Psoas muscle (tissue), 8 donors: Measurements from ENCODE around the gene GALK1. TPM values are rescaled to one million over a fixed set of nuclear protein-coding genes. Genes with fewer than 3 reads are reported as not detected.
A peak's percentile ranks its signal among the peaks of the same experiment; 100 is the strongest.

Source experiments
- ATAC-seq, 4 donors: fragments of 200-7000 bp; cut with Tn5 transposase; one replicate each; pipeline ENCODE4 v1.9.1; 2020; ENCODE audit warnings: moderate library complexity in 3 of 4, mild to moderate bottlenecking in 2 of 4
- DNase-seq, 2 donors: peaks; one replicate each; pipeline ENCODE4 v3.0.0-alpha.2; 2020
- H3K27ac ChIP-seq: fragments of 200-600 bp; one replicate; pipeline ENCODE4 v1.8.0; 2022
- H3K27me3 ChIP-seq, 3 donors: fragments of 200-600 bp in 1 of 3; one replicate each; pipeline versions ENCODE4 v1.6.1 to v1.8.0; 2013 to 2022; ENCODE audit warnings: low read length in 2 of 3, mild to moderate bottlenecking in 2 of 3, moderate library complexity in 1 of 3; ENCODE audit not compliant: insufficient read depth in 3 of 3
- H3K36me3 ChIP-seq, 2 donors: fragments of 200-600 bp in 1 of 2; one replicate each; pipeline versions ENCODE4 v1.6.1 to v1.8.0; 2013 to 2022; ENCODE audit warnings: low read depth in 1 of 2, mild to moderate bottlenecking in 1 of 2, moderate library complexity in 1 of 2; ENCODE audit not compliant: insufficient read depth in 1 of 2
- H3K4me1 ChIP-seq: fragments of 200-600 bp; one replicate; pipeline ENCODE4 v1.8.0; 2022
- H3K4me3 ChIP-seq: fragments of 200-600 bp; one replicate; pipeline ENCODE4 v1.8.0; 2022; ENCODE audit warnings: mild to moderate bottlenecking
- H3K9me3 ChIP-seq: fragments of 200-600 bp; one replicate; pipeline ENCODE4 v1.8.0; 2022
- CTCF ChIP-seq: fragments of 200-600 bp; IDR thresholded peaks from one replicate; pipeline ENCODE4 v1.8.0; 2022; ENCODE audit warnings: antibody characterized with exemption
- WGBS, 3 donors: extraction: QIAGEN DNeasy Blood & Tissue Kit; methylation state at CpG; one replicate each; pipeline versions ENCODE4 v1.1.6 to v1.1.7; 2013; 5-methylcytosine and 5-hydroxymethylcytosine counted together
- intact Hi-C, 2 donors: fragments of 100-400 bp; cut with DNase I; formaldehyde crosslinking; loops; one replicate each; pipeline versions ENCODE4 v1.11.0 to v1.14.2; 2022
- polyA plus RNA-seq, 3 donors: library from polyadenylated mRNA; stranded (reverse); fragments of 200-250 nt; gene quantifications; one replicate each; pipeline ENCODE4 v1.2.3, GENCODE V29; 2013
- total RNA-seq, 4 donors: library from RNA; stranded (reverse); fragmentation: NEBNext Ultra II Directional in 2 of 4; extraction: Animal tissue kit (Norgen Biotek cat#: 25700) in 2 of 4; gene quantifications; one replicate each; pipeline versions ENCODE4 v1.2.1 to v1.2.4, GENCODE V29; 2021 to 2023
- donor health status: healthy with polysubstance abuse.
- donor health status: DM: no; HTN: no; CAD: no; lungs with moderate emphysema.
- donor health status: Bipolar disorder and iron deficiency.
- donor health status: healthy.
- donor health status: DM: yes; HTN: yes; CAD: no.
- donor health status: DM: no; HTN: no; CAD: no.
- donor health status: DM: no; HTN: no; CAD: no.
- donor health status: DM: yes; HTN: yes; CAD: no.

GALK1 gene
- total and polyA plus RNA-seq, 7 donors: 7.1 to 13.2 (median 9.8) TPM

GRCh38 chr17:75785016-75785890, 20.3 kb upstream of the GALK1 start:
- DNase-seq: peak; percentile 89 to 97
- WGBS, 3 donors: 3 to 4% (median 3%) methylated on average over 28 to 43 of the region's 43 CpGs
- peak; percentile 88 to 93 (median 90) for ATAC-seq
- Histone ChIP-seq H3K36me3 (no peaks in the 10 kb centered on the region), H3K4me3 (peak overlapping the region; percentile 75), H3K27me3 (no peaks in the 10 kb centered on the region), H3K27ac (peak overlapping the region; percentile 96), H3K4me1 (peaks cover 28% of the 10 kb centered on the region), H3K9me3 (no peaks in the 10 kb centered on the region)
- intact Hi-C loops: loop anchor here (5.0 kb wide), 2 partner anchors 42 to 62 kb away; no protein-coding TSS in a partner anchor
- TF ChIP-seq CTCF: no peak

- no peak for TF ChIP-seq CTCF
- intact Hi-C loops: loop anchor here (5.0 kb wide), 2 partner anchors 43 to 63 kb away; no protein-coding TSS in a partner anchor
- H3K36me3 ChIP-seq: no peaks in the 10 kb centered on the region
- 0% methylated on average over 25 to 45 of the region's 45 CpGs for WGBS, 3 donors
- H3K9me3 ChIP-seq: no peaks in the 10 kb centered on the region
- no peaks in the 10 kb centered on the region for H3K27me3 ChIP-seq
- H3K4me3 ChIP-seq: peak within 1 kb of the TSS; percentile 75
- peak within 1 kb of the TSS; percentile 96 for H3K27ac ChIP-seq
- H3K4me1 ChIP-seq: peaks cover 28% of the 10 kb centered on the region
- ATAC-seq (peak; percentile 88 to 91 (median 90)), DNase-seq (peak; percentile 97 to 99)
These were observed 19.6 kb upstream of the GALK1 start, which contains the start of gene UNK for GRCh38 chr17:75784473-75785015. Gene UNK, plus strand, starts transcription at chr17:75784806. Its CDS starts 75 bp downstream, at chr17:75784881.

- H3K4me1 ChIP-seq: peaks cover 28% of the 10 kb centered on the region
- 35 to 46% (median 38%) methylated on average over 20 of the region's 20 CpGs for WGBS, 3 donors
These were observed 18.9 kb upstream of the GALK1 start for GRCh38 chr17:75783803-75784472.

More at GRCh38 chr17:75783803-75784472, 18.9 kb upstream of the GALK1 start:
- Histone ChIP-seq H3K27me3 (no peaks in the 10 kb centered on the region), H3K4me3 (peak overlapping the region; percentile 75), H3K36me3 (peaks cover 0 to 2% of the 10 kb centered on the region in 2 donors), H3K9me3 (no peaks in the 10 kb centered on the region), H3K27ac (peak overlapping the region; percentile 96)
- DNase-seq (peak in 1 of 2 donors; percentile 64), ATAC-seq (peak; percentile 0 to 10 (median 4))
- TF ChIP-seq CTCF: no peak
- intact Hi-C loops: no loop called here
